A673 (cell line): ENCODE data around the gene HPSE2. TPM values are rescaled to one million over a fixed set of nuclear protein-coding genes. Genes with fewer than 3 reads are reported as not detected.

Source experiments
- BruUV-seq: library from RNA; stranded (reverse); fragments of 400-500 nt; replicated peaks from 2 replicates; lab custom pipeline; 2021; lab: Mats Ljungman, UMichigan
- CTCF ChIA-PET: fragments of 300-600 bp; sonication (Branson Sonifier 250); formaldehyde crosslinking; loops from one replicate; lab custom pipeline; 2022; ENCODE audit warnings: antibody characterized with exemption; lab: Charles Lee
- POLR2A ChIA-PET: fragments of 300-600 bp; sonication (Branson Sonifier 250); formaldehyde crosslinking; loops from one replicate; lab custom pipeline; 2022; ENCODE audit warnings: antibody characterized with exemption; ENCODE audit not compliant: low non-redundant PET; lab: Charles Lee
- DNase-seq: peaks from one replicate; pipeline ENCODE4 v3.0.0-alpha.2; 2015; ENCODE audit warnings: low spot score
- H3K27ac ChIP-seq: fragments of 200-600 bp; sonication (generic); 2 replicates; pipeline ENCODE4 v1.5.1; 2016; ENCODE audit warnings: mixed run types, low read depth, mild to moderate bottlenecking, mixed read lengths, antibody characterized with exemption, low read length; ENCODE audit not compliant: poor library complexity, severe bottlenecking
- H3K27me3 ChIP-seq: fragments of 200-600 bp; sonication (generic); replicated peaks from 2 replicates; pipeline ENCODE4 v1.6.1; 2017; ENCODE audit warnings: mixed run types, low read depth, mild to moderate bottlenecking, mixed read lengths, antibody characterized with exemption, low read length; ENCODE audit not compliant: insufficient read depth, poor library complexity
- H3K36me3 ChIP-seq: fragments of 200-600 bp; sonication (generic); 2 replicates; pipeline ENCODE4 v1.6.1; 2016; ENCODE audit warnings: mixed run types, mild to moderate bottlenecking, mixed read lengths, antibody characterized with exemption, low read length; ENCODE audit not compliant: insufficient read depth, poor library complexity, severe bottlenecking
- H3K4me1 ChIP-seq: fragments of 200-600 bp; sonication (generic); 2 replicates; pipeline ENCODE4 v1.6.1; 2017; ENCODE audit warnings: mixed run types, mild to moderate bottlenecking, mixed read lengths, antibody characterized with exemption, low read length; ENCODE audit not compliant: insufficient read depth, poor library complexity, severe bottlenecking
- H3K4me3 ChIP-seq: fragments of 200-600 bp; sonication (generic); 2 replicates; pipeline ENCODE4 v1.5.1; 2016; ENCODE audit warnings: low read depth, mixed run types, mild to moderate bottlenecking, mixed read lengths, low read length; ENCODE audit not compliant: poor library complexity, severe bottlenecking
- H3K9me3 ChIP-seq: fragments of 200-600 bp; sonication (generic); 2 replicates; pipeline ENCODE4 v1.6.1; 2016; ENCODE audit warnings: mixed run types, low read depth, mild to moderate bottlenecking, mixed read lengths, antibody characterized with exemption, low read length; ENCODE audit not compliant: poor library complexity, severe bottlenecking
- EZH2 ChIP-seq: fragments of 200-600 bp; sonication (generic); IDR thresholded peaks from 2 replicates; pipeline ENCODE4 v1.6.1; 2017; ENCODE audit warnings: borderline replicate concordance, low read depth, mild to moderate bottlenecking, mixed read lengths, antibody characterized with exemption, low read length; ENCODE audit not compliant: poor library complexity, severe bottlenecking
- intact Hi-C: fragments of 100-400 bp; cut with micrococcal nuclease; formaldehyde crosslinking; loops from one replicate; pipeline ENCODE4 v1.10.0; 2022; ENCODE audit not compliant: unreplicated experiment
- total RNA-seq: library from RNA; stranded (reverse); gene quantifications from 2 replicates; pipeline ENCODE4 v1.2.3, GENCODE V29; 2021
- TF ChIP-seq, protein P1 (sequence below): fragments of 300-800, 200-600 bp; sonication (generic); conservative IDR thresholded peaks from 2 replicates; pipeline ENCODE4 v1.5.1; 2017; ENCODE audit warnings: low read depth, mild to moderate bottlenecking, antibody characterized with exemption, low read length, moderate library complexity, mixed read lengths

Gene HPSE2
- total RNA-seq, 1 experiment from 2014 or later: not detected

- H3K9me3 ChIP-seq: no peaks in the 10 kb centered on the region
- no peaks in the 10 kb centered on the region for H3K36me3 ChIP-seq
- no peak for DNase-seq
- ChIA-PET CTCF (no interaction called here), POLR2A (no interaction called here)
- no peak overlapping the region for H3K4me3 ChIP-seq
- no peaks in the 10 kb centered on the region for H3K27me3 ChIP-seq
- TF ChIP-seq, protein P1, sequence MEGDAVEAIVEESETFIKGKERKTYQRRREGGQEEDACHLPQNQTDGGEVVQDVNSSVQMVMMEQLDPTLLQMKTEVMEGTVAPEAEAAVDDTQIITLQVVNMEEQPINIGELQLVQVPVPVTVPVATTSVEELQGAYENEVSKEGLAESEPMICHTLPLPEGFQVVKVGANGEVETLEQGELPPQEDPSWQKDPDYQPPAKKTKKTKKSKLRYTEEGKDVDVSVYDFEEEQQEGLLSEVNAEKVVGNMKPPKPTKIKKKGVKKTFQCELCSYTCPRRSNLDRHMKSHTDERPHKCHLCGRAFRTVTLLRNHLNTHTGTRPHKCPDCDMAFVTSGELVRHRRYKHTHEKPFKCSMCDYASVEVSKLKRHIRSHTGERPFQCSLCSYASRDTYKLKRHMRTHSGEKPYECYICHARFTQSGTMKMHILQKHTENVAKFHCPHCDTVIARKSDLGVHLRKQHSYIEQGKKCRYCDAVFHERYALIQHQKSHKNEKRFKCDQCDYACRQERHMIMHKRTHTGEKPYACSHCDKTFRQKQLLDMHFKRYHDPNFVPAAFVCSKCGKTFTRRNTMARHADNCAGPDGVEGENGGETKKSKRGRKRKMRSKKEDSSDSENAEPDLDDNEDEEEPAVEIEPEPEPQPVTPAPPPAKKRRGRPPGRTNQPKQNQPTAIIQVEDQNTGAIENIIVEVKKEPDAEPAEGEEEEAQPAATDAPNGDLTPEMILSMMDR: no peak
- no peak for TF ChIP-seq EZH2
- intact Hi-C loops: no loop called here
- no peaks in the 10 kb centered on the region for H3K4me1 ChIP-seq
- no peak overlapping the region for H3K27ac ChIP-seq
- BruUV-seq: no TSS peak
Observed at GRCh38 chr10:98959379-98959778, 276.3 kb downstream of the HPSE2 start.

GRCh38 chr10:98957801-98958200, 277.9 kb downstream of the HPSE2 start:
- H3K27me3 ChIP-seq: no peaks in the 10 kb centered on the region
- ChIA-PET CTCF (no interaction called here), POLR2A (no interaction called here)
- no peaks in the 10 kb centered on the region for H3K4me1 ChIP-seq
- DNase-seq: no peak
- TF ChIP-seq EZH2: no peak
- TF ChIP-seq, protein P1: no peak
- H3K36me3 ChIP-seq: no peaks in the 10 kb centered on the region
- intact Hi-C loops: no loop called here
- no peak overlapping the region for H3K4me3 ChIP-seq
- H3K9me3 ChIP-seq: no peaks in the 10 kb centered on the region
- no peak overlapping the region for H3K27ac ChIP-seq
- BruUV-seq: no TSS peak

DNA sequence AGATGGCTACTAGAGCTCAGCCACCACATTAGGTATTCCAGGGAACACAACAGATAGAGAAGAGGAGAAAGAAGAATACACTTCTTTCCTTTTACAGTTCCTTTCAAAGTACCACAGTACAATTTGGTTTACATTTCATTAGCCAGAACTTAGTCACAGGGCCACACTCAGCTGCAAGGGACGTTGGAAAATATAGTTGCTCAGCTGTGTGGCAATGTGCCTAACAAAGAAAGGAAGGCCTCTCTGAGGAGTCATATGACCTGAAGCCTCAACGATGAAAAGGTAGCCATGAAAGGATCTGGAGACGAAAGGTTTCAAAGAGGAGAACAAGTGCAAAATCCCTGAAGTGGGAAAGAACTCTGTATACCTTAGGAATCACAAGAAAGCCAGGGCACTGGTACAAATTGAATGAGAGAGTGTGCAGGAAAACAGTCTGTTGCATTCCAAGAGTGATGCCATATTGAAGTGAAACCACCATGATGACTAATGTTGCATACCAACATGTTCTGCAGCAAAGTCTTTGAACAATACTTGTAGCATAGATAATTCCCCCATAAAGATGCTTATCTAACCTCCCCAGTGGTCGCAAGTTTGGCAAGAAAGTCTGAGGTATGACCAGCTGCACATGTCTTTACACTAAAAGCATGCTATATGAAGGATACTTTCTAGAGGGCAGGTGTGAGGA, 278.9 kb downstream of the HPSE2 start:
- ChIA-PET POLR2A (no interaction called here), CTCF (no interaction called here)
- no peaks in the 10 kb centered on the region for H3K27me3 ChIP-seq
- H3K36me3 ChIP-seq: no peaks in the 10 kb centered on the region
- intact Hi-C loops: no loop called here
- H3K4me3 ChIP-seq: no peak overlapping the region
- BruUV-seq: no TSS peak
- H3K9me3 ChIP-seq: no peaks in the 10 kb centered on the region
- no peak overlapping the region for H3K27ac ChIP-seq
- TF ChIP-seq, protein P1: no peak
- TF ChIP-seq EZH2: no peak
- H3K4me1 ChIP-seq: no peaks in the 10 kb centered on the region
- no peak for DNase-seq
